Mesenteric fat pad (tissue), 1 donor: ENCODE data around the gene RNU6-8. TPM values are rescaled to one million over a fixed set of nuclear protein-coding genes. Genes with fewer than 3 reads are reported as not detected.
A peak's percentile ranks its signal among the peaks of the same experiment; 100 is the strongest.

Experiments
- DNase-seq: peaks from one replicate; pipeline ENCODE4 v3.0.0-alpha.2; 2020; ENCODE audit warnings: low spot score
- long read RNA-seq: library from polyadenylated mRNA; unstranded; transcript quantifications from one replicate; pipeline ENCODE4 v2.0.0, GENCODE V29; 2020
- total RNA-seq: library from RNA; stranded (reverse); fragmentation: NEBNext Ultra II Directional; extraction: Animal tissue kit (Norgen Biotek cat#: 25700); gene quantifications from one replicate; pipeline ENCODE4 v1.2.1, GENCODE V29; 2021
- donor health status: DM: yes; HTN: yes; CAD: no.

Gene RNU6-8
- not detected for total RNA-seq
- long read RNA-seq = 0 reads

DNA sequence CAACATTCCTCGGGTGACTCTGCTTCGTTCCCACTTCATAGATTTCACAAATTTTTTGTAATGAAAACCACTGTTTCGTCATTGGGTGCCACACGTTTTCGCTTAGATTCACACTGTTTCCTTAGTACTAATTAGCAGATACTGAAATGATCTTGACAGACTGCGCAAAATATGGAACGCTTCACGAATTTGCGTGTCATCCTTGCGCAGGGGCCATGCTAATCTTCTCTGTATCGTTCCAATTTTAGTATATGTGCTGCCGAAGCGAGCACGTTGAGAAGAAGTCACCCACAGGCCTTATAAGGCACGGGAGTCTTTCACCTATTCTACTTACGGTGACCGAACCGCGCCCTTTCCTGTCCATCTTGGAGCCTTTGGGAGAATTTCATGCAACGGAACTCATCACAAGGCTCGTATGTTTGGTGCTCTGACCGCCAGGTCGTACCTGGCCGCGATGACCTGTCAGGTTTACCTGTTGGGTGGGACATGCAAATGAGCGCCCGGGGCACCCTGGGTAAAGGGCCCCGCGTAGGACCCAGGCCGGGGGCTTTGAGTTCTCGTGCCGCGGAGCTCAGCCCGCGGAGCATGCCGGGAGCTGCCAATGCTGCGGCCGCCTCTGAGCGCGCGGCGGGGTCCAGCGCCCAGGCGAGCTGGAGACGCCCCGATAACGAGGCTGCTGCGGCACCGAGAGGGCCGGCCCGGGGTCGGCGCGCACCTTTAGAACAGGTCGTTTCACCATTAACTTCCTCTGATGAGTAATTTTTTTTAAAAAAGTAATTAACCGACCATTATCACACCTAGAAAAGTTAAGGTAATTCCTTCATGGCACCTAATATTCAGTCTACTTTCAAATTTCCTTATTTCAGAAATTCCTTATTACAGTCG, at the start of gene RNU6-8:
RNU6-8 (minus strand) TSS at position 272 of the 885 bp plus-strand sequence.
- DNase-seq = peak; percentile 92

DNA sequence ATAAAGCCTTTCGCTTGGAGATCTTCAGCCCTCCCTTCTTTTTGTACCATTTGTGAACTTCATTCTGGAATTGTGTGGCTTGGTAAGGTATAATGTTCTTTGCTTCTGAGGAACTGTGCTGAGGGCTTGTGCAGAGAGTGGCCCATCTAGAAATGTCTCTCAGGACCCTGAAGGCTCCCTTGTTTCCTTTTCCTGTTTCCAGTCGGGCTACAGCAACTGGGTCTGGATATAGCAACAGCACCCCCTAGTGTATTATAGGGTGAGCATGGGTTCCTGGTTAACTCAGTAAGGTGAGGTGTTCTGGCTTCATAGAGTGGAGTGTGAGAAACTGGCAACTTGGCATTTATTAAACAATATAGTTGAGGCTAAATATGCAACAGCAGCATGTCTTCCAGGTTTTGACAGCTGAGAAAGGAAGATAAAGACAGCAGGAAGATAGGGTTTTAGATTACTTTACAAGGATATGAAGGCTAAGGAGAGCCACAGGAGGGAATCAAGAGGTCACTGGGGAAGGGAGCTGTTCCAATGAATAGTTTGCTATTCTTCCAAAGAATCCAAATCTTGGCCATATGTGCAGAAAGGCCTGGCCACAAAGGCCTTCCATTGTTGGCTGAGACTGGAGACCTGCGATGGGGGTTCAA, 49.1 kb upstream of the RNU6-8 start:
- no peak for DNase-seq

DNA sequence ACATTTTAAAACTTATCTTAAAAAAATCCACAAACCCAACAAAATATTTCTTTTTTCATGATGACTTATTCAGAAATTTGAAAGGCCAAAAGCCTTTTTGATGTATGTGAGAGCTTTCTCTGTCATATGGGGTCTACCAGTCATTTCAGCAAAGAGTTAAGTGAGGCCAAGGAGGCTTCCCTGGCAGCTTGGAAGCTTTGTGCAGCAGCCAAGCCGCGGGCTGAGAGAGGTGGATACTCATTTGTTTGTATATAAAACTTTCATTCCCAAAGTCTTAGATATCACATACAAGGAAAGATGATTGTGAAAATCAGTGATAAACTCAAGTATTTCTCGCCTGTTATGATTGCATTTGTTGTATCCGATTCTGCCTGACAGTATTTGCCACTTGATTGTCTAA, 48.5 kb upstream of the RNU6-8 start:
- DNase-seq = no peak

DNA sequence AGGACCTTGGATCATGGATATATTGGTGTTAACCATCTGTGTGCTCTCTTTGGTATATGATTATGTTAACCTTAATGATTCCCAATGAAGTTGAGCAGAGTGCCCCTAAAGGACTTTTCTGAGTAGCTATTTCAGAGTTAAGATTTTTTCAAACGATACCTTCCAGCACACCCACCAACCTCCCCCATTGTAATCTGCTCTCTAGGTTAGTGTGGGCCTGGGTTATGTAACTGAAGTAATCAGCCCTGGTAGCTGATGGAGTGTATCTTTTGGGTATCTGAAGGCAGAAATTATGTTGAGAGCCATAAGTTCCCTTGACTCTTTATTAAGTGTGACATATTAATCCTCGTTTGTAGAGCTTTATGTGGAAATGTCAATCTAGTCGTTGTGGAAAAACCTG, 47.6 kb upstream of the RNU6-8 start:
- DNase-seq = no peak

DNA sequence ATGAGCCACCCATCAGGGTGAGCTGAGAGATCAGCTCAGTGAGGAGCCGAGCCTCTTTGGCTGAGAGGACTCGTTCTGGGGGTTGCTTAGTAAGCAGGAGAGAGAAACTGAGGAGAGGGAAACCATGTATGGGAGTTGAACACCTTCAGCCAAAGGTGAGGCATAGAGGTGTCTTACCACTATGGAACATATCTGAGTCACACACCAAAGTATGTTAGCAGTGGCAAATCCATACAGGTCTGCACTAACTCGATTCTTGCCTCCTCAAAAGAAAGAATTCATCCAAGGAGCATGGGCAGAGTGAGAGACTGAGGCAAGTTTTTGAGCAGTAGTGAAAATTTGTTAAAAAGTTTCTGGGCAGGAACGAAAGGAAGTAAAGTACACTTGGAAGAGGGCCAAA, 46.7 kb upstream of the RNU6-8 start:
- DNase-seq = no peak

DNA sequence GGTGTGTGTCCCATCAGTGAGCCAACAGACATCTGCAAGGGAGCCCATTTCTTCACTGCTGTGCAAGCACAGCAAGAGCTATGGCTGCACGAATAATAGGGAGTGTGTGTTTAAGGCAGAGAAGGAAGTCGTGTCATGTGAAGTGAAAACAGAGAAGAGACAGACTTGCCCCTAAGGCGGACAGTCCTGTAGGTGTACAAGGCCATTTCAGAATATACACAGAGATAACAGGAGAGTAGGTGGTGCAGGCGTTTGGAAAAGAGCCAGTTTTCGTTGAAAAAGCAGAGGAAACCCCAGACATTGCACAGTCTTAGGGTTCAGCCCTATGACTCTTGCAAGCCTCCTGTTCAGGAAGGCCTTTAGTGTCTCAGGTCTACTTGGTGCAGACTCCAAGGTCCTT, 46.3 kb upstream of the RNU6-8 start:
- DNase-seq = no peak

DNA sequence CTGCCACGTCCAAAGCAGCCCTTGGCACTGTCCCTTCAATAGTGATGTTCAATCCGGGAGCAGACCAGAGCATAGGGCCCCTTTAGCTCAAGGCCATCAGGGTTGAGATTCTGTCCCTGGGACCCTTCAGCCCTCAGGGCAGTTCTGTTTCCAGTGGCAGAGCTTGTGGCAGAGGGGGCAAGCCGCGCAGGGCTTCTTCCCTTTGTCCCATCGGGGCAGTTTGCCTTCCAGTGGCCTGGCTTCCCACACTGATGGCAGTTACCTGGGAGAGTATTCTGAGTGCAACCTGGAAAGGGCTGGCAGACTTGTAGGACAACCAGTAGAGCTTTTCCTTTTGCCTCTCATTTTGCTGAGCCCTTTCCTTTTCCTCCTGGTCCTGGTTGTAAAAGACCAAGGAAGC, 43.7 kb upstream of the RNU6-8 start:
- DNase-seq = no peak

DNA sequence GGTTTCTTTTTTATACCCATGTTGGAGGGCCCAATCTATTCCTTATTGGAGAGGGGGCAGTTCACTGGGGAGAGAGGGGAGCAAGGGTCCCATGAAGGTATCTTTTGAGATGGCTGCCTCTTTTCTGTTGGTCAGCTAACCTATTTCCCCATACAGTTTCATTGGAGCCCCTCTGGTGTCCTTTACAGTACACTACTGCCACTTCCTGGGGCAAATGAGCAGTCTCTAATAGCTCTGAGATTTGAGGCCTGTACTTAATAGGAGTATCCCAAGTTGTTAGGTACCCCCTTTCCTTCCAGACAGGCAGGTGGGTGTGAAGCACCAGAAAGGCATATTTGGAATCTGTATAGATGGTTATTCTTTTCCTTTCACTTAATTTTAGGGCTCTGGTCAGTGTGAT, 41.3 kb upstream of the RNU6-8 start:
- DNase-seq = no peak

DNA sequence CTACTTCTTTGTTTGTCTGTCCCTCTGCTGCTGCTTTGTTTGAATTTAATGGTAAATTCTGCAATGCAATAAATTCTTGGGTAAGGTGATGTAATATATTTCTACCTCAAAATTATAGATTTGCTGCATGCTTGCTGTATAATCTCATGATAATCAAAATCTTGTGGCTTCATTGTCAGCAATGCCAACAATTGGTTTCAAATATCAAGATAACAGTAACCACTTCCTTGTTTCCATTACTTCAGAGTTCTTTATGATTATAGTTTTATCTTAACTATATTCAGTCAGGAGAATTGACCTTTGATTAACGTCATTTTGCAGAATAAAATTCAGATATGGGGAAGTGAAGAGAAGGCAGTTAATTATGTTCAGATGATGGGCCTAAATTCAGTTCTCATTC, 30.2 kb upstream of the RNU6-8 start:
- DNase-seq = no peak

DNA sequence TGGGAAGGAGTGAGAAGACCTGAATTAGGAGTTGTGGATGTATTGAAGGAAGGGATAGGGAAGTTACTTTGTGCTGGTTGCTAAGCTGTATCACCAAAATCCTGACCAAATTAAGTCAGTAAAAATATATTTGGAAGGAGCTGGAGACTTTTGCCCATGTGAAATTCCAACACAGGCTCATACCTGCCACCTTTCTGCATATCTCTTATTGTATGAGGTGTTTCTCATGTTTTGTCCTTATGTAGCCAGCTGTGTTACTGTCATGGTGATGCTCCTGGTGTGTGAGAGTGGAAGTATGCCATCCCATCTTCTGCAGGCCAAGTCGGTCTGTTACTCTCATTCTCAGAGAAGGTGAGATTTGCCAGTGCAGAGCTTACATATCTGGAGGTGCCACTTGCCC, 29.4 kb upstream of the RNU6-8 start:
- DNase-seq = no peak

DNA sequence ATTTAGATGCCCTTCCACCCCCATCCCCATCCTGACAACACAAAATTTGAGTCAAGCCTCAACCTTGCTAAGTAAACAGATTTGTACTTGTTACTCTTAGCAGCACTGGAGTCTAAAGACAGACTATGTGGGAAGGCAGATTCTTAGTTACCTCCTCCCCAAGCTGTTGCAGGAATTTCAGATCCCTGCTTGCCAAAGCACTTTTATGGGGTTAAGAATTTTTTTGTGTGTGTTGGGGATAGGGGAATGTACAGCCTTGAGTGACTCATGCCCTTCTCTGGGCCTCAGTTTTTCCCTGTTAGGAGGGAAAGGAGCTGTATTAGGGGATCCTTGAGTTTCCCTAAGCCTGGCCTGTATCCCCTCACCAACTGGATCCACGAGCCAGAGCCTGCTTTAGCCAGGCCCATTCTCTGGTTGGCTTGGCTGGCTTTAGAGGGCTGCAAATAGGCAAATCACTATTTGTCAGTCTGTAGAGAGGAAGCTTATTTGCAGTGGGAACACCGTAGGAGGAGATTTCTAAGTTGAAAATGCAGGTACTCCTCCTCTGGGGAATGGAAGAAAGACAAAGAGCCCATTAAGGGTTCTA, 27.7 kb upstream of the RNU6-8 start:
- DNase-seq = no peak

DNA sequence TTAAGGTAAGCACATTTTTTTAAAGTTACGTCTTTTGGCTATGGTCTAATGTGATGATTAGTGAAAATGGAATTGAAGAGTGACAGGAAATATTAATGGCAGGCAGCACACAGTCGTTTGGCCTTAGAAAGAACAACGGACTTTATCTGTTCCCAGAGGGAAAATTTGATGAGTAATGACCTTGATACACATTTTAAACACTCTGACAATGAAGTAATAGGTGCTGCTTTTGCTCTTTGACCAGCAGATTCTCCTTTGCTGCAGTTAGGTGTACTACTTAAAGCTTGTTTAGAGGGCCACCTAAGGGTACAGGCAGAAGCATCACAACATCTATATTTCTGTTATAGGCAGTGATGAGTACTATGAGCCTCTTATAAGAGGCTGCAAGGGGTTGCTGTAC, 27.1 kb upstream of the RNU6-8 start:
- no peak for DNase-seq

DNA sequence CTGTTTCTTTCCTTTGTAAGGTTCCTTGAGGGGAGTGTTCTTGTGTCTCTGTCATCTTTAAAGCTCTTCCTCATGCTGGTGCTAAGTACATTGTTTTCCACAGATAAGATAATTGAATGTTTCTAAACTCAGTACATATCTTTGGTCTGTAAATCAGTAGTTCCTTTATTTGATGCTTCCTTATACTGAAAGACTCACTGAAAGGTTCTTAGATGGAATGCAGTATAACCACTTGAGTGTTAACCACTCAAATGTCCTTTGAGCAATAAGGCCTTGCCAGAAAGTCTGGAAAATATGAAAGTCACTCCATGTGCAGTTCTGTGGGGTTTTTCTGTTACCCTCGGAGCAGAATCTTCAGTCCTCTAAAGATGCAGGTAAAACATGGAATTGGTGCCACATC, 23.0 kb upstream of the RNU6-8 start:
- no peak for DNase-seq

DNA sequence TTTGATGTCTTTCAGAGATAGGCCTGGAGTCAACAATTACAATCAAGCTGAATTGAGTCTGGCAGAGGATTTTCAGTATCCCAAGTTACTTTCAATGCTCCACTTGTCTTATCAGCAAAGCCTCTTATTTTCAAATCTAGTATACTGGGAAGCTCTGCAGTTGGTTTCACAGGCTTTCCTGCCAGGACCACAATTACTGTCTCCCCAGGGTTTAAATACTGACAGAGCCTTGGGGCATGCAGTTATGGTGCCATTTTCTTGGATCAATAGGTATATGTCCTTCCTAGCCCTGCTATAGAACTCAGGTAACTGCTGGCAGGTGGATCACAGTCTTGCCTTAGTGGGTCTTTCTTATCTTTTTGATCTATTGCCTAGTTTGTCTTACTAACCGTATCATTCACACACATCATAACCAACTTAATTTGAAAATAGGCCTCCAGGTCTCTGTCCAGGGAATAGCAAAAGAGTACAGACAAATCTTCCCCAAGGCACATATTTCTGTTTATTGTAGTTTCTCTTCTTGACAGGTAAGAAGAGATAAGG, 22.4 kb upstream of the RNU6-8 start:
- DNase-seq = no peak

DNA sequence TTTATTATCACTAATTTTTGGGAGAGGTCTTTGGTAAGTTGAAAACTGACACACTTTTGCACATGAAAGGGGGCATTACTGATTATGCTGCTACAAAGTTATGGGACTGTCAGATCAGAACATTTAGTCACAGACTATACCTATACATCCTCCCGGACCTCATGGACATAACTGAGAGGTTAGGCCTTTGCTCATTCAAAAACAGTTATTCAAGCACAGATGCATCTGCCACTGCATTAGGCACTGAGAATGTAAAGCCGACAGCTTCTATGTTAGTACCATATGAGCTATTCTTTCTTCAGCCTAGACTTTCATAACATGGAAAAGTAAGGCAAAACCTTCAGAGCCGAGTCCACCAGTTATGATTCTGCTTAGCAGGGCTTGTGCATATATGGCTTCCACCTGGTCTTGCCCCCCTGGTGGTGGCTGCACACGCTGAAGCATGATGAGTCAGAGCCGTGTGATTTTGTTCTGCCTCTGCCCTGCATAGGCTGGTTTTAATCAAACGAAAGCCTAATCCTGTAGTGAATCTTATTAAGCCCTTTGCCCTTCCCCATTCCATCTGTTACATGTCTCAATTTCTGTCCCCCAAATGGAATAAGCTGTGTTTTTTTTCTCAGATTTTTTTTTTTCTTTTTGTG, 21.8 kb upstream of the RNU6-8 start:
- no peak for DNase-seq

DNA sequence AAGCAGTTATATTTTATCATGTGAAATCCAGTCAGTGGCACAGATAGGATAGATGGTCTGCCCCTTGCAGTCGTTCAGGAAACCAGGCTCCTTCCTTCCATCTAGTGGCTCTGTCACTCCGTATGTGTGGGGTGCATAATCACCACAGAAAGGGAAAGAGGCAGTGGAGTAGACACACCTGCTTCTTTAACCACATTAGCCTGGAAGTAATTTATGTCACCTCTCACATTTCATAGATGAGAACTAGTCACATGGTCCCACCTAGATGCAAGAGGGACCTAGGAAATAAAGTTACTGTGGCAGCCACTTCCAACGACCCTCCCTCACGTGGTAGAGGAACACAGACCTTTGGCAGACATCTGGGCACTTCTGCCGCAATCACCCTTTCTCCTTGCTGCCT, 14.2 kb upstream of the RNU6-8 start:
- DNase-seq = no peak

DNA sequence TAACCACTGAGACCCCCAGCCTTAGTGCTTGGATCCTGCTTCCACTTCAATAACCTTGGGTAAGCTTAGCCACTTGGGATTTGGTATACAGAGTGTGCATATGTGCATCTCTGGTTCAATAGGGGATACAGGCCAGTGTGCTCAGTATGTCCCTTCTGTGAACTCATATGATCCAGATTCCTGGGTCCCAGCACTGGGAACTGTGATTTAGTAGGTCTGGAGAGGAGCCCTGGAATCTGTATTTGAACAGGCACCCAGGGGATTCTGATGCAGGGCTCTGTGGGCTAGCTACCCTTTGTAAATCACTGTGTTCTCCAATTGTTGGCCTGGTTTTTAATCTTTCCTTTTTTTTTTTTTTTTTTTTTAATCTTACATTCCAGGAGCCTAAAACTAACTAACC, 9.8 kb upstream of the RNU6-8 start:
- no peak for DNase-seq

DNA sequence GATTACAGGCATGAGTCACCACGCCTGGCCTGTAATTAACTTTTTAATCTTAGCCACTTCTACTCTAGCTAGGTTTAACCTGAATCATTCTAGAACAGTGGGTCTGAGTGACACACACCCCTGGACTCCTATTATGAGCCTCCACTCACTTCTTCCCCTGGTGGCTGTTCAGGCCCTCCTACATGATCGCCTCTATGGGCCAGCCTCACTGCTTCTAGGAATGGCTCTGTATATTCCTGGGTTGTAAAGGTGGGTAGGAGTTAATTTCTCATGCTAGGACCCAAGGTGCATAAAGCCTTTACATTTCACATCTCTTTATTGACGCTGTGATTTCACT, 8.0 kb upstream of the RNU6-8 start:
- DNase-seq = no peak

DNA sequence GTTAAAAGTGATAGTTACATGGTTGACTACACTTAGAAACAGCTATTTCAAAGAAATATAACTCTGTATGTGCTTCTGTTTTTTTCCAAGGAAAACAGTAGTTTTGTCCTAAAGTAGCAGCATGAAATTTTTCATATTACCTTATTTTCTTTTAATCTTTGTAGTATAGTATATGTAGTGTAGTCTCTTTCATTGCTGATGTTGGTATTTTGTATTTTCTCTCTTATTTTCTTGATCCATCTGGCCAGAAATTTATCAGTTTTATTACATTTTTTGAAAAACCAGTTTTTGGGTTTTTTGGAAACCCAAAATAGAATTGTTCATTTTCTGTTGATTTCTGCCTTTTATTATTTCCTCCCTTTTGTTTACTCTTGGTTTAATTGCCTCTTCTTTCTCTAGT, 6.4 kb upstream of the RNU6-8 start:
- DNase-seq = no peak

DNA sequence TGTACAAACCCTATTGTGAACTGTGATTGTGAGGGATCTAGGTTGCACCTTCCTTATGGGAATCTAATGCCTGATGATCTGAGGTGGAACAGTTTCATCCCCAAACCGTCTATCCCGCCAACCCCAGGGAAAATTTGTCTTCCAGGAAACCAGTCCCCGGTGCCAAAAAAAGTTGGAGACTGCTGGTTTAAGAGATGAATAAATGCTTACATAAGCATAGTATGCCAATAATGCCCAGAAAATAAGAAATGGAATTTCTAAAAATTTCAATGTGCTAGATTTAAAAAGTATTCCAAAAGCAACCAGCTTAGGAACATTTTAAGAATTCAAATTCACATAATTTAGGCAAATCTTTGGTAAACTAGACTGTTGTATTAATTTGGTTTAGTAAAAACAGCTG, 5.4 kb upstream of the RNU6-8 start:
- DNase-seq = no peak

DNA sequence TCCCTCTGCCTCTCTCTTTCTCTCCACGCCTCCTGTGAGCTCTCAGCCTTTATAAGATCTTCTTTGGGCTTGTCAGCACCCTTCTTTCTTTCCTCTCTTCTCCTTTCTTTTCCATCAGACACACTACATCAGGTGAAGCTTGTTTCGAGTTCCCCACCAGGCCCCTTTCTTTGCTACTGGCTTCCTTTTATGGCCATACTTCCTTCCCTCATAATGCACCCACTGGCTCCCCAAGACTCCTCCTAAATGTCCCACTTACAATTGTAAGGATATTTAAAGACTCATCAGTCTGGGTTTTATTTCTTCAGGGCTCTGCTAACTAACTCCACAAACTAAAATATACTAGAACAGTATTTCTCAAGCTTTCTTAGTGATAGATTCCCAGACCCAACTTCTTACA, 3.5 kb upstream of the RNU6-8 start:
- no peak for DNase-seq

DNA sequence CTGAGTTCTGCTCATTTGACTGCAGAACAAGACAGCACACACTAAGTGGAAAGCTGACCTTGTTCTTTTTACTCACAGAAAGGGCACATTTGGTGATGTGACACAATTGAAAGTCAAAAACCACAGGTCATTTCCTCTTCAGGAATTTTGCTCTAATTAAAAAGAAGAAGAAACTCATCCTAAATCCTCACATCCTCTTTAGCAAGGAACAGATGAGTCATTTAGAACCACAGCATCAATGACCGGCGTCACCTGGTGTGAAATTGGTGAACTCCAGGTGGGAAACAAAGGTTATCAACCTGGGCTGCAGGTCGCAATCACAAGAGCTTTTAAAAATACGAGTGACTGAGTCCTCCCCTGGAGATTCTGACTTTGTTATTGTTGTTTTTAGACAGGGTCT, 2.9 kb upstream of the RNU6-8 start:
- DNase-seq = no peak
